Caco-2 (cell line): Measurements from ENCODE around the gene GGCT. TPM values are rescaled to one million over a fixed set of nuclear protein-coding genes. Genes with fewer than 3 reads are reported as not detected.
A peak's percentile ranks its signal among the peaks of the same experiment; 100 is the strongest.

Source experiments
- BruUV-seq: library from RNA; stranded (reverse); fragments of 400-500 nt; replicated peaks from 2 replicates; lab custom pipeline; 2021; lab: Mats Ljungman, UMichigan
- CTCF ChIA-PET: fragments of 300-600 bp; sonication (Branson Sonifier 250); formaldehyde crosslinking; loops from one replicate; lab custom pipeline; 2022; ENCODE audit warnings: antibody characterized with exemption; lab: Charles Lee
- POLR2A ChIA-PET: fragments of 300-600 bp; sonication (Branson Sonifier 250); formaldehyde crosslinking; loops from one replicate; lab custom pipeline; 2022; ENCODE audit warnings: antibody characterized with exemption; lab: Charles Lee
- DNase-seq, 2 experiments: peaks; one replicate each; pipeline versions ENCODE4 v3.0.0 to v3.0.0-alpha.2; 2020 to 2022
- H3K27me3 ChIP-seq: replicated peaks from 2 replicates; pipeline ENCODE4 v1.6.0; 2011; ENCODE audit warnings: low read length; ENCODE audit not compliant: control insufficient read depth, insufficient read depth
- H3K36me3 ChIP-seq: 2 replicates; pipeline ENCODE4 v1.5.1; 2011; ENCODE audit warnings: low read length; ENCODE audit not compliant: control insufficient read depth, insufficient read depth
- H3K4me1 ChIP-seq: fragments of 250-450 bp; sonication (Bioruptor Pico); 2 replicates; pipeline ENCODE4 v1.5.1; 2020; ENCODE audit warnings: mild to moderate bottlenecking
- H3K4me3 ChIP-seq: 2 replicates; pipeline ENCODE4 v1.5.1; 2011; ENCODE audit warnings: low read depth, mild to moderate bottlenecking, control low read depth, low read length
- H3K9me3 ChIP-seq: fragments of 250-450 bp; sonication (Bioruptor Pico); 2 replicates; pipeline ENCODE4 v1.5.1; 2020; ENCODE audit warnings: mild to moderate bottlenecking, moderate library complexity
- H3K27ac Mint-ChIP-seq: one replicate; pipeline ENCODE4 v1.8.0; 2022; ENCODE audit warnings: mixed read lengths; ENCODE audit not compliant: unreplicated experiment
- H3K27me3 Mint-ChIP-seq: one replicate; pipeline ENCODE4 v1.8.0; 2022; ENCODE audit warnings: mixed read lengths; ENCODE audit not compliant: insufficient read depth, unreplicated experiment
- H3K36me3 Mint-ChIP-seq: one replicate; pipeline ENCODE4 v1.8.0; 2022; ENCODE audit warnings: mild to moderate bottlenecking, mixed read lengths; ENCODE audit not compliant: insufficient read depth, unreplicated experiment
- H3K4me1 Mint-ChIP-seq: one replicate; pipeline ENCODE4 v1.8.0; 2022; ENCODE audit warnings: low read depth, mixed read lengths; ENCODE audit not compliant: unreplicated experiment
- H3K4me3 Mint-ChIP-seq: one replicate; pipeline ENCODE4 v1.8.0; 2022; ENCODE audit warnings: mild to moderate bottlenecking, moderate library complexity, mixed read lengths; ENCODE audit not compliant: unreplicated experiment
- H3K9me3 Mint-ChIP-seq: one replicate; pipeline ENCODE4 v1.8.0; 2022; ENCODE audit warnings: mixed read lengths; ENCODE audit not compliant: unreplicated experiment
- intact Hi-C: fragments of 100-400 bp; cut with micrococcal nuclease; formaldehyde crosslinking; loops from one replicate; pipeline ENCODE4 v1.10.0; 2022; ENCODE audit not compliant: unreplicated experiment
- total RNA-seq: library from RNA; stranded (reverse); gene quantifications from 2 replicates; pipeline ENCODE4 v1.2.3, GENCODE V29; 2022
- TF ChIP-seq, protein P1 (sequence below), 2 experiments: fragments of 200-600 bp in 1 of 2; IDR thresholded peaks; 1 replicate in 1 of 2; 2 replicates in 1 of 2; pipeline versions ENCODE4 v1.5.1 to v1.8.0; 2011 to 2022; ENCODE audit warnings: antibody characterized with exemption in 1 of 2, control low read depth in 1 of 2, inconsistent platforms in 1 of 2, low read depth in 1 of 2, low read length in 1 of 2, mild to moderate bottlenecking in 1 of 2, moderate library complexity in 1 of 2; ENCODE audit not compliant: insufficient read depth in 1 of 2, severe bottlenecking in 1 of 2, unreplicated experiment in 1 of 2

The GGCT gene
- total RNA-seq, 1 experiment from 2014 or later = 75.2 TPM

DNA sequence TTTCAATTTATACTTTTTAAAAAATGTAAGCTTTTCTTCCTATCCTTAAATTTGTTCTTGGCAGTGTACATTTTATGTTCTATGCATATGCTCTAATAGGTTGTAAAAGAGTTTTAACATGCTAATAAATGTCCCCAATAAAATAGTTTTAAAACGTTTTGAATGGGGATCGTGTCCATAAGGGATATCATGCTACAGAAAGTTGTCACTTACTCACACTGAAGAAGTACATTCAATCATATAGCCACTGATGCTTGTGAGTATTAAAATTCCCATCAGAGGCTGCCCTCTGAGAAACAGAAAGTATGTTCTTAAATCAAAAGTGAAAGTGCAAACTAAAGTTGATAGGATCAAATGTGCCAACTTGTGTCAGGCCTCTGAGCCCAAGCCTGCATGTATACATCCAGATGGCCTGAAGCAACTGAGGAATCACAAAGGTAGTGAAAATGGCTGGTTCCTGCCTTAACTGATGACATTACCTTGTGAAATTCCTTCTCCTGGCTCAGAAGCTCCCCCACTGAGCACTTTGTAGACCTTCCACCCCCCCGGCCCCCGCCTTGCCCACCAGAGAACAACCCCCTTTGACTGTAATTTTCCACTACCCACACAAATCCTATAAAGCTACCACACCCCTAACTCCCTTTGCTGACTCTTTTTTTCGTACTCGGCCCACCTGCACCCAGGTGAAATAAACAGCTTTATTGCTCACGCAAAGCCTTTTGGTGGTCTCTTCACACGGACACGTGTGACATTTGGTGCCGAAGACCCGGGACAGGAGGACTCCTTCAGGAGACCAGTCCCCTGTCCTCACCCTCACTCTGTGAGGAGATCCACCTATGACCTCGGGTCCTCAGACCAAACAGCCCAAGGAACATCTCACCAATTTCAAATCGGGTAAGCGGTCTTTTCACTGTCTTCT is 25.2 kb downstream of the GGCT start:
- no peaks in the 10 kb centered on the region for H3K9me3 ChIP-seq
- no peaks in the 10 kb centered on the region for H3K9me3 Mint-ChIP-seq
- 0 out of 2 replicates have a peak, but pooled peaks cover 10% of the 10 kb centered on the region for H3K4me1 ChIP-seq
- H3K36me3 Mint-ChIP-seq = no peaks in the 10 kb centered on the region
- intact Hi-C loops = loop anchor here (2.0 to 10.0 kb wide), 3 partner anchors 25 to 195 kb away; partner anchors contain the start of genes GGCT and ZNRF2
- H3K36me3 ChIP-seq = no peaks in the 10 kb centered on the region
- H3K27me3 Mint-ChIP-seq = no peaks in the 10 kb centered on the region
- peak overlapping the region; percentile 82 for H3K4me3 Mint-ChIP-seq
- no peaks in the 10 kb centered on the region for H3K27me3 ChIP-seq
- POLR2A ChIA-PET = no interaction called here
- no peak overlapping the region for H3K27ac Mint-ChIP-seq
- CTCF ChIA-PET = interaction anchor here (1.4 kb wide), 1 partner anchor 10 kb away, joined by 4 read pairs; no protein-coding TSS in a partner anchor
- no TSS peak for BruUV-seq
- H3K4me3 ChIP-seq = peak overlapping the region; percentile 61
- H3K4me1 Mint-ChIP-seq = peaks cover 8% of the 10 kb centered on the region
- TF ChIP-seq, protein P1, sequence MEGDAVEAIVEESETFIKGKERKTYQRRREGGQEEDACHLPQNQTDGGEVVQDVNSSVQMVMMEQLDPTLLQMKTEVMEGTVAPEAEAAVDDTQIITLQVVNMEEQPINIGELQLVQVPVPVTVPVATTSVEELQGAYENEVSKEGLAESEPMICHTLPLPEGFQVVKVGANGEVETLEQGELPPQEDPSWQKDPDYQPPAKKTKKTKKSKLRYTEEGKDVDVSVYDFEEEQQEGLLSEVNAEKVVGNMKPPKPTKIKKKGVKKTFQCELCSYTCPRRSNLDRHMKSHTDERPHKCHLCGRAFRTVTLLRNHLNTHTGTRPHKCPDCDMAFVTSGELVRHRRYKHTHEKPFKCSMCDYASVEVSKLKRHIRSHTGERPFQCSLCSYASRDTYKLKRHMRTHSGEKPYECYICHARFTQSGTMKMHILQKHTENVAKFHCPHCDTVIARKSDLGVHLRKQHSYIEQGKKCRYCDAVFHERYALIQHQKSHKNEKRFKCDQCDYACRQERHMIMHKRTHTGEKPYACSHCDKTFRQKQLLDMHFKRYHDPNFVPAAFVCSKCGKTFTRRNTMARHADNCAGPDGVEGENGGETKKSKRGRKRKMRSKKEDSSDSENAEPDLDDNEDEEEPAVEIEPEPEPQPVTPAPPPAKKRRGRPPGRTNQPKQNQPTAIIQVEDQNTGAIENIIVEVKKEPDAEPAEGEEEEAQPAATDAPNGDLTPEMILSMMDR (IDR thresholded peaks at IDR 0.05; ENCODE audit: insufficient read depth in 1 of 2, low read depth in 1 of 2, low read length in 1 of 2, severe bottlenecking in 1 of 2, unreplicated experiment in 1 of 2) = no peak
- DNase-seq = no peak

DNA sequence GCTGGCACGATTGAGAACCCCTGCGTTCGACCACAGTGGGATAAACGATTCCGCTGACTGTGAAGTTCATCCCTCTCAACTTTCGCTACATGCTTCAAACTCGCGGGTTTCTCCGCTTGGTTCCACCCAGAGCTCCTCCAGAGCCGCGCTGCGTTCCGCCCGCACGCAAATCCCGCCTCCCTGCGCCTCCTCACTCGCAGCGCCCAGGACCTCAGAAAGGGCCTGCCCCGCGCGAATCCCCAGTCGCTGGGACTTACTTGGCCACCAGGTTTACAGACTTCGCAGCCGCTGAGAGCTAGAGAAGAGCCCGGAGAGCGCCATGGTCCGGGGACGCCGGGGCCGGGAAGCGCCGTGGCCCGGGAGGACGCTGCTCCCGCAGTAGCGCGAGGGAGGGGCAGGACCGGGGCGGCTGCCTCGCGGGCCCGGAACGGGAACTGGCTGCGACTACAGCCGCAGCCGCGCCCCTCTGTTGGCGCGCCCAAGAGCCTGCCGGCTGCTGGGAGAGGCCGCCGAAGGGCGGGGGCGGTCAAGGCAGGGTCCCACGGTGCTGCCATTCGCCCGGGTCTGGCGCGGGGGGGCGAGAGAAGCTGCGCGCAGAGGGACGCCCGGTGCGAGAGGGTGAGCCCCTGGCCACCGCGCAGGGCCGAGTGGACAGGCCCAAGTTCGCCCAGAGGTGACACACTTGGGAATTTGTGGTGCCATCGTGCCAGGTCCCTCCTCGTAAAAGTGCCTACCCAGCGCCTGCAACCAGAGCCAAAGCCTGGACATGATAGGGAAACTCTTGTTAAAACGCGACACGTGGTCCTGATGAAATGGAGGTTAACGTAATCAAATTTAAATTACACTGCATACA is 26.1 kb downstream of the GGCT start, which contains the start of gene NOD1:
Gene NOD1, minus strand, starts transcription at position 436 of the 853 bp plus-strand sequence. CDS start 21,863 bp downstream, outside the sequence.
- intact Hi-C loops = loop anchor here (2.0 to 10.0 kb wide), 3 partner anchors 26 to 194 kb away; partner anchors contain the start of genes GGCT and ZNRF2
- H3K36me3 Mint-ChIP-seq = no peaks in the 10 kb centered on the region
- 0 out of 2 replicates have a peak, but pooled peaks cover 10% of the 10 kb centered on the region for H3K4me1 ChIP-seq
- no peaks in the 10 kb centered on the region for H3K27me3 Mint-ChIP-seq
- H3K4me3 ChIP-seq = peak within 1 kb of the TSS; percentile 61
- peak within 1 kb of the TSS; percentile 82 for H3K4me3 Mint-ChIP-seq
- H3K27me3 ChIP-seq = no peaks in the 10 kb centered on the region
- no TSS peak for BruUV-seq
- H3K9me3 ChIP-seq = no peaks in the 10 kb centered on the region
- ChIA-PET POLR2A (no interaction called here), CTCF (interaction anchor here (1.1 to 1.4 kb wide), 2 partner anchors 9 to 13 kb away, joined by 3 to 4 read pairs; no protein-coding TSS in a partner anchor)
- peak; percentile 72 to 84 for DNase-seq
- peaks cover 10% of the 10 kb centered on the region for H3K4me1 Mint-ChIP-seq
- TF ChIP-seq, protein P1 (IDR thresholded peaks at IDR 0.05; ENCODE audit: insufficient read depth in 1 of 2, low read depth in 1 of 2, low read length in 1 of 2, severe bottlenecking in 1 of 2, unreplicated experiment in 1 of 2) = peak in 1 of 2 experiments; percentile 1
- no peaks in the 10 kb centered on the region for H3K9me3 Mint-ChIP-seq
- H3K36me3 ChIP-seq = no peaks in the 10 kb centered on the region
- H3K27ac Mint-ChIP-seq = peak within 1 kb of the TSS; percentile 55
